ENCODE data around the gene APOL5.

APOL5 gene

DNA sequence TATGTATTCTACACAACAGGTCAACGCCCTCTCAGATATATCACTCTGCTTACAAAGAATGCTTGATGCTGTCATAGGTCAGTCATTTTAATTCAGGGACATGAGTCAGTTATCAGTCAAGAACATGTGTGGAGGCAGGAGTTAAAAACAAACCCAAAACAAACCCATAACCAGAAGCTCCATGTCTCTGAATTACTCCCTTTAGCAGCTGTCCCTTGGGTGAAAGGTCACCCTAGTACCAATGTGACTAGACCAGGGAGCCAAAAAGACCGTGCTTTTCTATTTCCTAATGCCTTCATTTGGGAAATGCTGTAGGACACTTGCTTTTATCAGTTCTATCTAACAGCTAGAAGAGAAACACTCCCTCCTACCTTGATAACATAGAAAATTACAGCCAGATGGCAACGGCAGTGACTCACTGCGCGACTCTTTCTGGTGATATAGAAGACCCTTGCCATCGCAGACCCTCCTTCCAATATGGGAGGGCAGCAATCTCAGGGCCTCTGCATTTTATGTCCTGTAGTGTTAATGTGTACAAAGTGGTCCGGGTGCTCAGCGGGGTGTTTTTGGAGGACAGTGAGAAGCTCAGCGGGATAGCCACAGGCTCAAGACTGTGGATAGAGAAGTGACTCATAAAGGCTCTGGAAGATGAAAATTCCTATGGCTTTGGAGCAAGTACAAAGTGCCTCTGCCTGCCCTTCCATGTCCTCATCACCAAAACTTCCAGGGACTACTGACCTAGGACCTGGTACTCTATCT lies 24.8 kb downstream of the APOL5 start:
- no peak for DNase-seq (ENCODE audit: low read depth)

DNA sequence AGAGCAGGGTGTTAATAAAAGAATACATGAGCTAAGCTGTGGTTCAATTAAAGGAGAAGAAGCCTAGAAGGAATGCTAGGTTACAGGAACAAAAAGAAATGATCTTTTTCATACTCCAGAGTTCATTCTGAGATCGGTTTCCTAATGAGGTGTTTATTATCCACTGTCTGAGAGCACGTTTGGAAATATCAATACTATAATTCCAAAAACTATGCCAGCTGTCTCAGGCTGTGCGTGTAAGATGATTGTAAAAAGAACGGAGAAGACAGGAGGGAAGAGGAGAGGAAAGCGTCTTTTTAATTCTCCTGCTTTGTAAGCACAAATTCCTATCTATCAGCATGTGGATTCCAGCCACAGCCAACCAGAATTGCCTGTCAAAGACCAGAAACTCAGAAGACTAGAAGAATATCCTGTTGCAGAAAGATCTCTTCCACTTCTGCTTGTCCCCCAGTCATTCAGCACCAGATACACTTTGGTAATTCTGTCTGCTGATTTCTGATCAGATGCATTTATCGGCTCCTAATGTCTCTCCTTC lies 25.7 kb downstream of the APOL5 start:
- DNase-seq (ENCODE audit: low read depth), result no peak

DNA sequence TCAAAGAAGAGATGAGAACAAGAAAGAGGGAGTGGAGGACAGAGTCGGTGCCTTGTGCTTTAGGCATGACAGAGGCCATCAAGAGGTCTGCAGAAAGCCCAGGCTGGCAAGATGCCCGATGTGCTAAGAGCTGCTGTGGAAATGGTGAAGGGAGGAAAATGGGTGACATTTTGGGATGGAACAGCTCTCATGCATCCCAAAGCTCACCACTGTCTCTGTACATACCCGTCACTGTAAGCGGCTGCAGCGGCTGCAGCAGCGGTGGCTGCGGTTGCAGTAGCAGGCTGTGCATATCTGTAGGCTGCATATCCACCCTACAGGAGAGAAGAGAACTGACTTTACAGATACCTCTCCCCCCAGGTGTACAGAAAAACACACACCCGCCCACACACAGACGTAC lies 28.6 kb downstream of the APOL5 start:
- DNase-seq (ENCODE audit: low read depth), result no peak

GRCh38 chr22:35746946-35747703 lies 29.5 kb downstream of the APOL5 start:
- no peak for DNase-seq (ENCODE audit: low read depth)

DNA sequence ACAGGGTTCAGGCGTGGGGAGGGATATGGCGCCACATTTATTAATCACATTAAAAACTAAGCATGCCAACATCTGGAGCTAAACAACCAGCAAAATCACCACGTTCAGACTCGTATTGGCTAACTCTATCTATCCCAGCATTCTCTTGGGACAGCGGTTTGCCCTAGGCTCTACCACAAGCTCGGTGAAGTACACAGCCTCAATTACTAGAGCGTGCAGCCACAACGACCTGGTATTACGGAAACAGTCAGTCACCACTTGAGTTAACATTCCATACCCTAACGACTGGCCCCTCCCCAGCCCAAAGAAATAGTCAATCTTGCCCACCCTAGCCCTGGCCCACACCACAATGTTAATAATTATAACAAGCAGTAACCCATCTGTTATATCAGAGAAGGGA lies 32.1 kb downstream of the APOL5 start:
- DNase-seq (ENCODE audit: low read depth), result no peak

GRCh38 chr22:35752006-35752862 lies 34.6 kb downstream of the APOL5 start:
- no peak for DNase-seq (ENCODE audit: low read depth)

- no peak for DNase-seq (ENCODE audit: low read depth)
These were observed 35.2 kb downstream of the APOL5 start for GRCh38 chr22:35752863-35753189.

DNA sequence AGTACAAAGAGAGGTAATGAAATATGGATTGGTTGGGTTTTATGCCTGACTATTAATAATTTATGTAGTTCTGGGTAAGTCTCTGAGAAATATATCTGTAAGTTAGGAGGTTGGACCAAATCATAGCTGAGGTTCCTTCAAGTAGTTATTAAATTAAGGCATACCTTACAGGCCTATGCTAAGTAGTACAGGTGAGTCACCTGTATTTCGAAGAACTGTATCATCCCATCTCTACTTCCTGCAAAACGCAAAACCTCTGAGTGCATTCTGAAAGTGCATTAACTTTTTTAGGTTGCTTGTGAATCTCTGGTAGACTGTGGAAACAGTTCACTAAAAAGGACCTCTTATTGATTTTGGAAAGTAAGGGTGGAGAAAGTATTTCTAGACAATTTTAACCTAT lies 37.1 kb downstream of the APOL5 start:
- DNase-seq (ENCODE audit: low read depth), result no peak

DNA sequence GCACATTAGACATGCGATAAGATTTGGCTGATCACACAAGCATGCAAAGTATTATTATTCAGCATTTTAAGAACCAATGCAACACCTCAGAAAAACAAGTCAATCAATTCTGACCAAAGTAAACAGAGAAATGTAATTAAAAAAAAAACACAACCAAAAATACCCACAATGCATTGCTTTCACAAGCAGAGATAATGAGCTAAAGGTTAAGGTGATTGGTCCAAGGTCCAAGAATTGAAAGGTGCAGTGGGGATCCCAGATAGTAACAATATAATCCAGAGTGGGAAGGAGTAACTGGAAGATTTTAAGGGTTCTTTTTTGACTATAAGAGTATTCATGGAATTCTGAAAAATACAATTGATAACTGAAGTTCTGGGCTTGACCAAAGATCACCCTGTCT lies 39.0 kb downstream of the APOL5 start:
- no peak for DNase-seq (ENCODE audit: low read depth)

DNA sequence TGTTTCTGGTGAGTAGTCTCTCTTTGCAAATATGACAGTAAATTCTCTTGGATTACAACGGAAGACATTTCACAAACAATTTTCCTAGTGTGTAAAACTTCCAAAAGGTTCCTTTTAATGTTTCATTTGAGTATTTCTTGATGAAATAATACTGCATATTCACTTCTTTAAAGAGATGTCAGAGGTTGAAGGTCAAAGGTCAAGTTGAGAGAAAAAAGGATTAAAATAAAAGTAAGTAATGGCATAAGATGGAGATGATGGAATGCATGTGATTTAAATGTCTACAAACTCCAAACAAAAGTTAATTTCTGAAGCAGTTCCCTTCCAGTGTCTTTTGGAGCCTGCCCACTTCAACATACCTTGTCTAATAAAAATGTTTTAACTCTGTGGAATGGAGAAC lies 40.7 kb downstream of the APOL5 start:
- DNase-seq (ENCODE audit: low read depth), result no peak

DNA sequence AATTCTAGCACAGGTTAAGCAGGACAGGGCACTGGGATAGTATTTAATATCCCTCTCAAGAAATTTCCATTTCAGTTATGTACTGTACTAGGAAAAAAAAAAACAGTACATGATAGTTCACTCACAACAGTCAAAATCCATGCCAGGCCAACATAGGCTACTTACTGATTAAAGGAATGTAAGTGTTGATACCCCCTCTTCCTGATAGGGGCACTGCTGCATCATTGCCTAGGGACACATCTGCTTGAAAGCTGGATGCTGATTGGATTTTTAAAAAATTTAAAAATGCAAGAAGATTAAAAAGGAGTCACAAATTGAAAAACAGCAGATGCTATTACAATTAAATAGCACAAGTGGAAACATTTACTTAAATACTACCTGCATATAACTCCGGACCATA lies 43.4 kb downstream of the APOL5 start:
- DNase-seq (ENCODE audit: low read depth), result no peak

- no peak for DNase-seq (ENCODE audit: low read depth)
These were observed 49.2 kb downstream of the APOL5 start for GRCh38 chr22:35766654-35767580.

DNA sequence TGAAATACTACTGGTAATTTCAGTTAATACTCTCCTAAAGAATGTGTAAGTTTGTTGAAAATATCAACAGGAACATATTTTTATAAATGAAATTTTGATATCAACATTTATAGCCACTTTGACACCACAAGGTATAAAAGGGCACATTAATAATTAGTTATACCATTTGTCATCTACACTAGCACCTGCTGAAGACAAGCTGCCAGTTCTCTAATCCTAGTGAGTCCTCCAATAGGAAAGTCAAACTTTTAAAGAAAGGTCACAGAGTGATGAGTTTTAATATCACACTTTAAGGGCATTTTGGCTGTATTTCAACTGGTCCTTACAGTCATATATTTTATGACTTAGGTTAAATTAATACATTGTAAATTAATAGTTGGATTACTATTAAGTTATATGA lies 52.3 kb downstream of the APOL5 start:
- DNase-seq (ENCODE audit: low read depth), result no peak

GRCh38 chr22:35775339-35775738 lies 57.7 kb downstream of the APOL5 start:
- no peak for DNase-seq (ENCODE audit: low read depth)

- no peak for DNase-seq (ENCODE audit: low read depth)
These were observed 59.8 kb downstream of the APOL5 start for GRCh38 chr22:35777335-35777975.
